ENCODE measurements around the gene CHMP2B. TPM values are rescaled to one million over a fixed set of nuclear protein-coding genes. Genes with fewer than 3 reads are reported as not detected.
A peak's percentile ranks its signal among the peaks of the same experiment; 100 is the strongest.

CHMP2B gene
- total RNA-seq, 1 experiment from 2014 or later: 39.3 TPM

DNA sequence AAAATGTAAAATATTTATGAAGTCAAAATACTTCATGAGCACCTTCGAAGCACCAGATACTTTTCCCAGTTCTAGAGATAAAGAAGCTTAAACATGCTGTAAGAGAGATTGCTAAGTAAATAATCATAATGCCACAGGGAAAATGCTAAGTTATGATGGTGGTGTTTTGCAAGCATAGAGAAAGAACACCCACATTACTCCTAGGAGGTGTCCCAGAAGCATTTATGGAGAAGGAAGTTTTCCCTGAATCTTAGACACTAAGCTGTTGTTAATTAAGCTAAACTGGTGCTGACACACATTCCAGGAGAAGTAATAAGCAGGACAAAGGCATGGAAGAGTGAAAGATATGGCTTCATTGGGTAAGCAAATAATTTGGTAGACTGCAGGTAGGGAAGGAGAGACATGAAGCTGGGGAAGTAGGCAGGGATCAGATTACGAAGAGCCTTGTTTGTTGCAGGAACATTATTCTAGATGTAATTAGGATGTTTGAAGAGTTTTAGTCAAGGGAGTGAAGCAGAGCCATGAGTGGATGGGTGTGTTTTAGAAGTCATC lies 40.4 kb upstream of the CHMP2B start:
- Mint-ChIP-seq H3K9me3 (no peaks in the 10 kb centered on the region; a peak in 1 of 5 replicates), H3K4me3 (no peak overlapping the region), H3K27me3 (ENCODE audit: low read depth) (no peaks in the 10 kb centered on the region), H3K27ac (peak overlapping the region in 1 of 3 experiments; percentile 7; a peak in 2 of 7 replicates), H3K36me3 (ENCODE audit: insufficient read depth in 1 of 3, low read depth in 3 of 3) (no peaks in the 10 kb centered on the region), H3K4me1 (peaks cover 8 to 9% of the 10 kb centered on the region in 2 experiments)
- Histone ChIP-seq H3K14ac (ENCODE audit: insufficient read depth, low read length) (no peak overlapping the region), H4K5ac (ENCODE audit: insufficient read length, low read depth, low read length) (no peak overlapping the region), H2BK20ac (ENCODE audit: low read depth, low read length, poor library complexity, severe bottlenecking) (no peak overlapping the region), H3K9ac (ENCODE audit: extremely low read depth, insufficient read length, low read length) (no peak overlapping the region), H3K56ac (ENCODE audit: insufficient read length, low read depth, low read length) (no peak overlapping the region), H3K79me2 (ENCODE audit: insufficient read depth, low read length) (no peaks in the 10 kb centered on the region), H3K9me3 (ENCODE audit: control insufficient read depth, low read depth, low read length) (no peaks in the 10 kb centered on the region), H3K27ac (ENCODE audit: insufficient read length, low read depth, low read length) (no peak overlapping the region), H3K18ac (ENCODE audit: insufficient read length, low read depth, low read length) (no peak overlapping the region), H3K79me1 (ENCODE audit: insufficient read depth, low read depth, low read length, poor library complexity, severe bottlenecking) (no peaks in the 10 kb centered on the region), H3K27me3 (ENCODE audit: insufficient read depth, low read length) (no peaks in the 10 kb centered on the region), H3K4ac (ENCODE audit: low read depth, low read length) (no peak overlapping the region), H2BK5ac (ENCODE audit: insufficient read length, low read length) (no peak overlapping the region), H3K4me1 (ENCODE audit: insufficient read depth, low read length) (peaks cover 4% of the 10 kb centered on the region; the same call in 1 of the 2 replicates), H4K8ac (replicated peaks; ENCODE audit: insufficient read length, low read depth, low read length) (no peak overlapping the region), H3T11ph (ENCODE audit: low read length) (no peak overlapping the region), H2BK12ac (ENCODE audit: insufficient read length, low read depth, low read length) (no peak overlapping the region), H2AK5ac (ENCODE audit: insufficient read length, low read length) (no peak overlapping the region), H4K20me1 (ENCODE audit: control insufficient read depth, insufficient read depth, insufficient read length) (no peaks in the 10 kb centered on the region), H2BK15ac (ENCODE audit: low read depth, low read length) (no peak overlapping the region), H3K4me2 (ENCODE audit: insufficient read depth, insufficient read length, low read length) (no peak overlapping the region), H3K23ac (ENCODE audit: insufficient read length, low read depth, low read length) (no peak overlapping the region), H3K23me2 (ENCODE audit: insufficient read length, low read depth, low read length, poor library complexity, severe bottlenecking) (no peaks in the 10 kb centered on the region), H2BK120ac (ENCODE audit: low read depth, low read length, poor library complexity, severe bottlenecking) (no peak overlapping the region), H2AFZ (ENCODE audit: low read length) (peak overlapping the region; percentile 95), H4K91ac (ENCODE audit: insufficient read length, low read depth, low read length) (no peak overlapping the region)
- no peak for DNase-seq
- no peak for TF ChIP-seq CTCF (conservative IDR thresholded peaks at IDR 0.05)
- no CpG with 5 or more reads among the region's 2 CpGs for WGBS (ENCODE audit: extremely low coverage, insufficient read length, low lambda C conversion rate)
